Measurements from ENCODE around the gene BRD3.

BRD3 gene

DNA sequence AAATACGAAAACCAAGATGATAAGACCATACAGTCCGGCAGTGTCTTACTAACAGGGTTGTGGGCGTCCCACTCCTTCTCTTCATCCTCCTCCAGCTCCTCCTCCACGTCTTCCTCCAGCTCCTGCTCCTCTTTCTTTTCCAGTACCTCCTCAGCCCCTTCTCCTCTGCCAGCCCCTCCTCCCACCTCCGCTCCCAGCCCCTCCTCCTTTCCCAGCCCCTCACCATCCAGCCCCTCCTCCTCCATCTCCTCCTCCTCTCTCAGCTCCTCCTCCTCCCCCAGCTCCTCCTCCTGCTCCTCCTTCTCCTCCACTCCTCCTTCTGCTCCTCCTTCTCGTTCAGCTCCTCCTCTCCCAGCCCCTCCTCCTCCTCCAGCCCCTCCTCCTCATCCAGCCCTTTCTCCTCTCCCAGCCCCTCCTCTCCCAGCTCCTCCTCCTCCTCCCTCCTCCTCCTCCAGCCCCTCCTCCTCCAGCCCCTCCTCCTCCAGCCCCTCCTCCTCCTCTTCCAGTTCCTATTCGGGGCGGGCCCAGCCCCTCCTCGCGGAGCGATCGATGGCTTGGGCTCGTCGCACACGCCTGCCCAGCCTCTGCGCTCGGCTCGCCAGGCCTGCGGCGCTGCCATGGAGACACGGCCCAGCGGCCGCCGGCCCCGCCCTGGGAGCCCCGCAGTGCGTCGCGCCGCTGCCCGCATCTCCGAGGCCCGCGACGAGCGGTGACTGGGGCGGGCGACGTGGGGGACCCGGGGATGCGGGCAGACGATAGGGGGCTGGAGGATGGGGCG is 42.8 kb downstream of the BRD3 start, which contains the start of gene BRD3OS:
Gene BRD3OS (plus strand): TSS at position 654 of the 778 bp plus-strand sequence. CDS start 1,267 bp downstream, outside the sequence.
- peak; percentile 97 for FAIRE-seq

DNA sequence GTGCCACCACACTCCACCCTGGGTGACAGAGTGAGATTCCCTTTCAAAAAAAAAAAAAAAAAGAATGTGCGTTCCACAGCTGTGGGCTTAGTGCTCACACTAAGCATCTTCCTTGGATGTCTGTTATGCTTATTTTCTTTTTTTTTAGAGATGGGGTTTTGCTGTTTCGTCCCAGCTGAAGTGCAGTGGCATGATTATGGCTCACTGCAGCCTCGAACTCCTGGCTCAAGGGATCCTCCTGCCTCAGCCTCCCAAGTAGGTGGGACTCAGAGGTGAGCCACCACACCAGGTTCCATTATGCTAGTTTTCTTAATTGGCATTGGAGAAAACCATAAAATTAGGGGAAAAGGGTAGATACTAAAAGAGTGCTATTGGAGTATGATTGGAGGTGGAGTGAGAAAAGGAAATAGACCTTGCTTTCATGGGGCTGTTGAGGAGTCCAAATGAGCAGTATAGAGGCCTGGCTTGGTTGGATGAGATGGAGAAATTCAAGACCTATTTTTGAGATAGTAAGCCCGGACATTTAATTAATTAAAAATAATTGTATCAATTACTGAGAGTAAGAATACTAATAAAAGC is 43.5 kb downstream of the BRD3 start:
- FAIRE-seq = no peak
- DNase-seq (ENCODE audit: low spot score) = no peak

More for the DNA sequence above, 42.8 kb downstream of the BRD3 start, which contains the start of gene BRD3OS:
- DNase-seq (ENCODE audit: low spot score) = peak; percentile 94

DNA sequence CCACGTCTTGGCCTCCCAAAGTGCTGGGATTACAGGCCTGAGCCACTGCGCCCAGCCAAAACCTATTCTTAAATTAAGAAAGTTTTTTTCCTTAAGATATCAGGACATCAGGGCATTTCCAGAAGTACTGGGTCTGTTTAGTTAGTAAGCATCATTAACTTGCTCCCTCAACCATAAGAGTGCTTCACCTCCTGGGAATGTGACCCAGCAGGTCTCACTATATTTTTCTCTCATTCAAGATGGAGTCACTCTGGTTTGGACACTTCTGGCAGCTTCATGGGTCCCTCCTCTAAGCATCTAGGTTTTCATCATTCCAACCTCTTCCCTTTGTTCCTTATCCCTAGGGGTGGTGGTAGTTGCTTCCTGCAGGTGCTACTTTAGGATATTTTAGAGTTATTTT is 52.9 kb downstream of the BRD3 start:
- DNase-seq (ENCODE audit: low spot score) = no peak
- FAIRE-seq = no peak

DNA sequence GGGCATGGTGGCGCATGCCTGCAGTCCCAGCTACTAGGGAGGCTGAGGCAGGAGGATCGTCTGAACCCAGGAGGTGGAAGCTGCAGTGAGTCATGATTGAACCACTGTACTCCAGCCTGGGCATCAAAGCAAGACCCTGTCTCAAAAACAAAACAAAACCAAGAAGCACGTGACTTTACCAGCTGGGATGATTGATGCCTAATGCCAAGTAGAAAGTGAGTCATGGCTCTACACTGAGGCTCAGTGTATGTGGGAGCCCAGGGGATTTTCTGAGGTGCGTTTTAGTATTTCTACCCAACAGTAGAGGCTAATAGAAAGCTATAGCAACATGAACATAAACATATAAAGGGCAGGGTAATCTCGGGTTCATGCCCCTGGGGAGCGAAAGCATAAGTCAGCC is 56.4 kb downstream of the BRD3 start:
- FAIRE-seq (no peak), DNase-seq (ENCODE audit: low spot score) (no peak)

DNA sequence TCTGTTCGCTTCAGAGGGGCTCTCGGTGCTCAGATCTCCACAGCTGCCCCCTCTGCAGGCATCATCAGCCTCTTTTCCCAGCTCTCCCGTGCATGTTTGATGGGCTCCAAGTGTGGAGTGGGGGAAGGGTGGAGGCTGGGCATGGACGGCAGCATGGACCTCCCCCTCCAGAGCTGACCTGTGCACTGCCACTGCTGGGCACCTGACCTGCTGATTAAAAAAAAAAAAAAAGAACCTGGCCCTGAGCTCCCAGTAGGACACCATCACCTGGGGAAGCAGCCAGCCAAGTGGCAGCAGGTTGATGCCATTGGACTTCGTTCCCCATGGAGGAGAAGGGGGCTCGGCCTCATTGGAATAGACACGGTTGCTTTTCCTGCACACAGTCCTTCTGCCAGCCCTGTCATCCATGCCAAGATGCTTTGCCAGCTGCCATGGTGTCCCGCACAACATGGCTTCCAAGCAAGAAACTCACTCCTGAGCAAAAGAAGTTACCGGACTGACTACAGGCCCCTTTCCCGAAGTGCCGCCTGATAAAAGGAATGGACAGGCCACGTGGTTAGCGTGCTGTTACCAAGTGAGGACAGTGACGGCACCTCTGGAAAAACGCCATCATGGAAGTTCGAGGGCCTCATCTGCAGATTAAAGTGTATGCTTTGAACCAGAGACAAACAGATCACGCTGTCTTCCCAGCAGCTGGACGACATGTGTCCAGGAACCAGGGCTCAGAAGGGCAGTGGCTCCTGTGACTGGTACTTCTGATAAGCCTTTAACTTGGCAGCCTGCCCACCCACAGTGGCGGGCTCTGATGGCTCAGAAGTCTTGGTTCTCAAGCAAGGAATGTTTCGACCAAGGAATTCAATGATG is 57.3 kb downstream of the BRD3 start:
- FAIRE-seq (no peak), DNase-seq (ENCODE audit: low spot score) (no peak)

DNA sequence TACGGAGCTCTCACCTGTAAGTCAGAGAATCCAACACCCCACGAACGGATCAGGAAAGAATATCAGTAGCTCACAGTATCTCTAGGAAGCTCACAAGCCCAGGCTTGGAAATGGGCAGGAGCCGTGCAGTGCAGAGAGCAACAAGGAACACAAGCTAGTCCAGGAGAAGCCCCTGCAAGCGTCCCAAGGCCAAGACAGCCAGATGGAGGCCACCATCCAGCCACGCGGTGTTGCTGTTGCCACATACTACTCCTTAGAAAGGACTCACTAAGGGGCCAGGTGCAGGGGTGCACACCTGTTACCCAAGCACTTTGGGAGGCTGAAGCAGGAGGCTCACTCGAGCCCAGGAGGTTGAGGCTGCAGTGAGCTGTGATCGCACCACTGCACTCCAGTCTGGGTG is 60.3 kb downstream of the BRD3 start:
- FAIRE-seq (no peak), DNase-seq (ENCODE audit: low spot score) (no peak)

DNA sequence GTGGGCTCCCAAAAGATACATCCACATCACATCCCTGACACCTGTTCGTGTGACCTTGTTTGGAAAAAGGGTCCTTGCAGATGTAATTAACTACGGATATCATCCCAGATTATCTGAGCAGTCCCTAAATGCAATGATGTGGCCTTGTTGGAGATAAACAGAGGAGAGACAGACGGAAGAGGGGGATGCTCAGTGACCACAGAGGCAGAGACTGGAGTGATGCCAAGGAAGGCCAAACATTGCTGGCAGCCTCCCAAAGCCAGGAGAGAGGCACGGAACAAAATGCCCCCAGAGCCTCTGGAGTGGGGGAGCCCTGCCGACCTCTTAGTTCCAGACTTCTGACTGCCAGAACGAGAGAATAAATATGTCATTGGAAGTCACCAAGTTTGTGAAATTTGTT is 60.7 kb downstream of the BRD3 start:
- FAIRE-seq (no peak), DNase-seq (ENCODE audit: low spot score) (no peak)

DNA sequence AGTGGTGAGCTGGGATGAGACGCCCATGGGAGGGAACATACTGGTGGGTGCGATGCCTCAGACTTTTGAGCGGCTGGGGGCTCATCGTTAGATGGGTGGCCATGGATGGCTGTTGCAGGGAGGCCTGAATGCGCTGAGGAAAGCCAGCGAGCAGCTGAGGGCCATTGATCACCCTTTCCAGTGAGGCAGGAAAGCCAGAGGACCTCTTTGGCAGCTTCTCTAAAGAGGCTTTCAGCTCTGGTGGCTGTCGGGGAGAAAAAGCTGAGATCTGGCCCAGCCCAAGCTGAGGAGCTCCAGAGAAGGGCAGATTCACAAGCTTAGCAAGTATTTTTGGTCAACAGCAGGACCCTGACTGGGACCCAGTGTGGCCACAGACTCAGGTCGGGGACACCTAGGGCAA is 62.4 kb downstream of the BRD3 start:
- no peak for DNase-seq (ENCODE audit: low spot score)

DNA sequence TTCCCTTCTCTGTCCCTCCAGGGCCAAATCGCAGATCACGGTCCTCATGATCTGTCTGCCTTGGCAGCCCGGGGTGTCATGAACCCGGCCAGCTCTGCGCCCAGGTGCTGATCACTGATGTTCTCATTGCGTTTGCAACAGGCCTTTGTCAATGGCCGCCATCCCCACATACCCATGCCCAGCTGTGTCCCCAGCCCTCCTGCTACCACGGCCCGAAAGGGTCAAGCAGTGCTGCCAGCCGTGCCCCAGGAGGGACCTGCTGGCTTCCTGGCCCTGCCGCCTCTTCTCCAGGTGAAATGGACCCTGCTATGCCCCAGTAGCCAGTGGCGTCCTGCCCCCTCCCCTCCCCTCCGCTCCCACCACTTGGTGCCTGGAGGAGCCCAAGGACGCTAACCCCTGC is 62.9 kb downstream of the BRD3 start:
- FAIRE-seq = no peak
- DNase-seq (ENCODE audit: low spot score) = no peak

More for the DNA sequence above, 62.4 kb downstream of the BRD3 start:
- no peak for FAIRE-seq

DNA sequence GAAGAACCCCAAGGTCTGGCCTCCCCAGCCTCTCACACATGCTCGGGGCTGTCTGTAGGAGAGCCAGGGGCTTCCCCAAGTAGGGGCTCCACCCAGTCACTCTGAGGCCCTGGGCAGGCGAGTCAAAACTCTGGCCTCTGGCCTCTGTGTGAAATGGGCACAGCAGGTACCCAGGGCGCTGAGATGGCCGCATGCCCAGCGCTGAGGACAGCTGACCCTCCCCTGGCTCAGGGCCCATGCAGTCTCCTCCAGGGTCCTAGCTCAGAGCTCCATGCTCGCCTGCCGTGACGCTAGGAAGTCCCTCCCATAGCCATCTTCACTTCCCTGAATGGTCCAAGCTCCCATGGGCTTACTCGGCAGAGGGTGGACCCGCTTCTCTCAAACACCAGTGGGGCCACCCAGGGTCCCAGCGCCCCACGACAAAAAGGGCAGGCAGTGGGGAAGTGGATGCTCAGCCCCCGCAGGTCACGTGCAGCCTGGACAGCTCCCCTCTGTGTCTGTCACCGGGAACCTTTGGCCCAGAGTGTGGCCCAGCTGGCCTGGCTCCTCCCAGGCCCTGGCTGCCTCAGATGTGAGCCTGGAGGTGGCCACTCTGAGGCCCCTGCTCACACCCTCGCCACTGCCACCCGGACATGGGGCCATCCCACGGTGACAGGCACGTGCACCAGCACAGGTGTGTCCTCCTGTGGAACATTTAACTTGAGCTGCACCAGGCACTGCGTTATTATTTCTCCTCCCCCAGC is 63.5 kb downstream of the BRD3 start:
- DNase-seq (ENCODE audit: low spot score) = no peak
- no peak for FAIRE-seq

DNA sequence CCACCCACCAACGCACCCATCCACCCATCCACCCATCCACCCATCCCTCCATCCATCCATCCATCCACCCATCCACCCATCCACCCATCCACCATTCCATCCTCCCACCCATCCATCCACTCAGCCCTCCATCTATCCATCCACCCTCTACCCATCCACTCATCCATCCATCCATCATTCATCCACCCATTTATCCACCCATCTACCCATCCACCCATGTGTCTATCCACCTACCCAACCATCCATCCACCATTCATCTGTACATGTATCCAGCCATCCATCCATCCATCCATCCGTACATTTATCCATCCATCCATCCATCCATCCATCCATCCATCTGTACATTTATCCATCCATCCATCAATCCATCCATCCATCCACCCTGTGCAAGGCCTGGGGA is 64.6 kb downstream of the BRD3 start:
- DNase-seq (ENCODE audit: low spot score) (no peak), FAIRE-seq (no peak)

DNA sequence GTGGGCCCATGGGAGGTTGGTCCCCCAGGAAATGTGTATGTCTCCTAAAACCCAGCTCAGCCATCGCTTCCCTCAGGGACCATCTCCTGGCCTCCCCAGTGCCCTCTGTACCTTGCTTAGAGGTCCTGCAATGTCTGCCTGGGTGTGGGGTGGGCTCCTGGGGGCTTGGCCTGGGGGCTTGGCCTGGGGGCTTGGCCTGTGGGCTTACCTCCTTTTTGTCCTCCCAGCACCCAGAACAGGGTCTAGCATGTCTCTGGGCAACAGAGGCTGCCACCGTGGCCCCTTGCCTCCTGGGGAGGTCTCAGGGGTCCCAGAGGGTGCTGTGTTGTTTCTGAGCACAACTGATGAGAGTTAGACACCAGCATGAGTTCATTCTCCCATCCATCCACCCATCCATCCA is 65.0 kb downstream of the BRD3 start:
- FAIRE-seq = no peak

DNA sequence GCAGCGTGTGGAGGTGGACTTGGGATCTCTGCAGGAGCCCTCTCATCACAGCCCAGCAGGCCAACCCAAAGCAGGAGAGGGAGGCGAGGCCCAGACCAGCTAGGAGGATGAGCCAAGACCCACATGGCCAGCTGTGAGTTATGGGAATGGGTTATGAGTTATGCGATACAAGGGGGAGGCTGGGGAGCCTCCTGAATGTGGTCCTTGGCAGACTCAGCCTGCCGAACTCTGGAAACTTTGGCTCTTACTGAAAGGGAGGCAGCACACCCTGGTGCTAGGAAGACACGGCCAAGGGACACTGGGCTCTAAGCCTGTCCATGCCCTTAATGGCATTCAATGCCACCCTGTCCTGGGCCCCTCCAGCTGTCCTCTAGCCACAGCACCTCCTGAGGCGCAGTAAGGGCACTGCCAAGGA is 68.0 kb downstream of the BRD3 start:
- no peak for DNase-seq (ENCODE audit: low spot score)
- no peak for FAIRE-seq

More for the DNA sequence above, 65.0 kb downstream of the BRD3 start:
- no peak for DNase-seq (ENCODE audit: low spot score)

DNA sequence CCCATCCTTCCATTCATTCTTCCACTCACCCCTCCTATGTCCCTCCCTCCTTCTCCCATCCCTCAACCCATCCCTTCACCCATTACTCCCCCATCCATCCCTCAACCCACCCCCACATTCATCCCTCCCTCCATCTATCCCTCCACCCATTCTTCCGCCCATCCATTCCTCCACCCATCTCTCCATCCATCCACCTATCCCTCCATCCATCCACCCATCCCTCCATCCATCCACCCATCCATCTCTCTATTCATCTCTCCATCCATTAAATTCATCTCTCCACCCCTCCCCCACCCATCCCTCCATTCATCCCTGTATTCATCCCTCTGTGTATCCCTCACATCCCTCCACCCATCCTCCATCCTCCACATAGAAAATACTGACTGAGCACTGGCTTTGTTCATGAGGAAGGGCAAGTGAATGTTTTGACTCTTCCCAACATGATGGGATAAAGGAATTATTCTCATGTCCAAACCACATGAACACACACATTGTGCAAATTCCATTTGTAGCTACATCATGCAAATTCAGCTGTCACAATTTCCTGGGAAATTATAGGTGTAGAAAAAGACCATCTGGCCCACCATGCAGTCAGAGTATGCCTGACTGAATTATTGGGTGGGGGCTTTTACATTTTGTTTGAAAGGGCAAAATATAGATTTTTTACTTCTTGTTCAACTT is 68.8 kb downstream of the BRD3 start:
- DNase-seq (ENCODE audit: low spot score) = no peak
- no peak for FAIRE-seq

DNA sequence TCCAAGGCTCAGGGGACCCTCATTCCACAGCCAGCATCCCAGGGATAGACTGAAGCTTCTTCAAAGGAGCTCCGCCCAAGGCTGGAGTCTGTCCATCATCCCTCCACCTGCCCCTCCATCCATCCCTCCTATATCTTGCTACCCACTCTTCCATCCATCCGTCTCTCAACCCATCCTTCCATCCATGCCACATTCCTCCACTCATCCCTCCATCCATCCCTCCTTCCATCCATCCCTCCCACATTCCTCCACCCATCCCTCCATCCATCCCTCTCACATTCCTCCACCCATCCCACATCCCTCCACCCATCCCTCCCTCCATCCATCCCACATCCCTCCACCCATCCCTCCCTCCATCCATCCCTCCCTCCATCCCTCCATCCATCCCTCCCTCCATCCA is 70.2 kb downstream of the BRD3 start:
- FAIRE-seq (peak; percentile 58), DNase-seq (ENCODE audit: low spot score) (no peak)

DNA sequence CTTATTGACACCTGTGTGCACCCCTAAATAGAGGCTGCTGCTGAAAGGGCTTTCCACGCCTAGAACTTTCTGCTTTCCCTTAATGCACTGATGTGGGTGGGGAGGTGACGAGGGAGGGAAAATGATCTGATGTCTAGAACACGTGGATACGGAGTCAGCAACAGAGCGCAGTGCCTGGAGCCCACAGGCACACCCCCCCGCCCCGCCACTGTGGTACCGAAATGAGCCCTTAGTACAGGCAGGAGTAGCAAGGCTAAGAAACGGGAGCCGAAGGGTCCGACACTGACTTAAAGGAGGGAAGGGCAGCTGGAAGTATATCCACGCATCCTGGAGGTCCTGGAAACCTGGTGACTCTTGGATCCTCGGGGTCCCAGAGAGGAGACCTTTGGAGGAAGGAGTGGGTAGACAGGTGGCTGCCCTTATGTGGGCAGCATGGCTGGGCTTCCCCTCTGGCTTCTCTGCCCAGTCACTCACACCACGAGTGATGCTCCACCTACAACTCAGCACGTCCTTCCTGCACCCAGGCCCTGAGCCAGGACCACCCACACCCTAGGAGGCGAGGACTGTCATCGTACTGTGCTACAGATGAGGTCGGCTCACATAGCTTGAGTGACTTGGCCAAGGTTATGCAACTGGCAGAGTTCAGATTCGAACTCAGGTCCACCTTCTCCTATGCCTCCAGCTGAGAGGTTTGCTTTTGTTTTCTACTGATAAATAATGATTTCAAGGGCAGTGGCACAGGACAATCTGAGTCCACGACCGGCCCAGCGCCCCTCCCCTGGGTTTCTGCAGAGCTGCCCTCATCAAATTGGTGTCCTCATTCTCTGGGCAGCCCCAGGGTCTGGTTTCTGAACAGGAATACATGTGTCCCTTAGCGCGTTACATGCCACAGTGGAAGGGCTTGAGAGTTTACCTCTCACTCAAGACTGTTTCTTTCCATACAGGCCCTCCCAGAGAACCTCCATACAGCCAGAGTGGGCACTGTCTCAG is 71.0 kb downstream of the BRD3 start:
- no peak for FAIRE-seq

DNA sequence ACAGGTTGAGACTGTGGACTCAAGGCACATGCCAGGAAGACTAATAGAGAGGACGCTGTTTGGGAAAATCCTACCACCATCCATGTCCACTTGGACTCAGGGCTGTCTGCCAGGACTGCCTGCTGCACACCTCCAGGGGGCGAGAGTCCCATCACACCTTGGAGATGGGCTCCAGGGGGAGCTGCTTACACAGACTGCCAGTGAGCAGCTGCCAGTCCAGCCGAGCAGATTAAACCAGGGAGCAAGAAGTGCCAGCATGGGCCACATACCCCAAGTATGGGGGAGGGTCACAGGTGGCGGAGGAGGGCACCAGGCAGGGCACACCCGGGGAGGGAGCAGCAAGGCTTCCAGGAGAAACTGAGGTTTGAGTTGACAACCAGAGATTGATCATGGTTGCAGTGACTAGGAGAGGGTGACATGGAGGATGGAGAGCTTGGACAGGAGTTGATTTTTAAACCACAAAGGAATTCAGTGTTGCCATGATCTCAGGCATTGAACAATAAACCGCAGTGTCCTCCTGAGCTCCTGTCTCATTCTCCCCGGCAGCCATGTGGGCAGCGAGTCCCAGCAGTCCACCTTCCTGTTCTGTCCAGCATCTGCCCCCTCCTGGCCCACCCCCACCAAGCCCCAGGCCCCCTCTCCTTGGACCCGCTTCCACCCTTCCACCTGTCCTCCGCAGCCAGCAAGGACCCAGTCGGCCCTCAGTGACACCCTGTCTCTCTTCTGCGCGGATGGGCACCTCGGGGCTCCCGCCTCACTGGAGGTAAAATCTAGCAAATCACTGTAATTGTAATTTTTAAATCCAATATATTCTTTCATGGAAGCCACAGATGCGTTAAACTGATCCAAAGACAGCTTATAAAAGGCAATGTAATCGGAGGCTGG is 72.6 kb downstream of the BRD3 start:
- DNase-seq (ENCODE audit: low spot score) (peak; percentile 56), FAIRE-seq (no peak)

More for the DNA sequence above, 71.0 kb downstream of the BRD3 start:
- DNase-seq (ENCODE audit: low spot score) = no peak

DNA sequence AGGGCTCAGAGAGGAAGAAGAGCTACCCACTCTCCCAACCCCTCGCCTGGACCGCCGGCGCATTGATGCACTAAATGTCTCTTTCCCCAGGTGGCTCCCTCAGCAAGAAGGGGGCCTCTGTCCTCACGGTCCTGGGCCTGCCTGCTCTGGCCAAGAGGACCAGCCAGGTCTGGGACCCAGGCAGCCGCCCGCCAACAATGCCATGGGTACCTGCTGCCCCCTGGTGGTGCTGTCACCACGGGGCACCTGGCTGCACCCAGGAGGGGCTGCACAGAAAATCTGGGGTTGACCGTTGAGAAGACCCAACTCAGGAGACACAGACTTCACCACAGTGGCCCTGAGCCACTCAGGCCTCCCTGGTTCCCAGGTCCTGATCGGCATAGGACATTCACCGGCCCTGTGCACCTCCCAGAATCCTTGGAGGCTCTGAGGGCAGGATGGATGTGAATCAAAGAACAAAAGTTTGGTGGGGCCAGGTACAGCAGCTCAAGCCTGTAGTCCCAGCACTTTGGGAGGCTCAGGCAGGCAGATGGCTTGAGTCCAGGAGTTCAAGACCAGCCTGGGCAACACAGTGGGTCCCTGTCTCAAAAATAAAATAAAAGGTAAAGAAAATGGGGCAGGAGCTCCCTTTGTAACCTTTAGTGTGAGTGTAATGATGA is 73.3 kb downstream of the BRD3 start:
- FAIRE-seq = peak; percentile 56

More for the DNA sequence above, 73.3 kb downstream of the BRD3 start:
- DNase-seq (ENCODE audit: low spot score) = peak; percentile 81
